CD4-positive, alpha-beta T cell treated with Interleukin-6 at 100 ng/mL for 8 hours (primary cell): Measurements from ENCODE around the gene TBXA2R.

Experiments used
- DNase-seq: peaks from one replicate; pipeline ENCODE4 v3.0.0-alpha.2; 2020; ENCODE audit warnings: mixed read lengths, low spot score

Gene TBXA2R

DNA sequence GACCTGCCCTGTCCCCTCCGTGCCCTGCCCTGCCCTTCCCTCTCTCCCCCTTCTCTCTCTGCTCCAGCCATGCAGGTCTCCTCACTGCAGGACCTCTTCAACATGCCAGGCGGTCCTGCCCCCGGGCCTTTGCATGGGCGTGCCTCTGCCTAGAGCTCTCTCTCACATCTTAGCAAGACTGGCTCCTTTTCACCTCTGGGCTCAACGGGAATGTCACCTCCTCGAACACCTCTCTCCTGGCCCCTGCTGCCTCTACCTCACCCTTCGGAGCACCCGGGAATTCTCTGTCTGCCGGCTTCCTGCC is 54.9 kb downstream of the TBXA2R start:
- DNase-seq: no peak

DNA sequence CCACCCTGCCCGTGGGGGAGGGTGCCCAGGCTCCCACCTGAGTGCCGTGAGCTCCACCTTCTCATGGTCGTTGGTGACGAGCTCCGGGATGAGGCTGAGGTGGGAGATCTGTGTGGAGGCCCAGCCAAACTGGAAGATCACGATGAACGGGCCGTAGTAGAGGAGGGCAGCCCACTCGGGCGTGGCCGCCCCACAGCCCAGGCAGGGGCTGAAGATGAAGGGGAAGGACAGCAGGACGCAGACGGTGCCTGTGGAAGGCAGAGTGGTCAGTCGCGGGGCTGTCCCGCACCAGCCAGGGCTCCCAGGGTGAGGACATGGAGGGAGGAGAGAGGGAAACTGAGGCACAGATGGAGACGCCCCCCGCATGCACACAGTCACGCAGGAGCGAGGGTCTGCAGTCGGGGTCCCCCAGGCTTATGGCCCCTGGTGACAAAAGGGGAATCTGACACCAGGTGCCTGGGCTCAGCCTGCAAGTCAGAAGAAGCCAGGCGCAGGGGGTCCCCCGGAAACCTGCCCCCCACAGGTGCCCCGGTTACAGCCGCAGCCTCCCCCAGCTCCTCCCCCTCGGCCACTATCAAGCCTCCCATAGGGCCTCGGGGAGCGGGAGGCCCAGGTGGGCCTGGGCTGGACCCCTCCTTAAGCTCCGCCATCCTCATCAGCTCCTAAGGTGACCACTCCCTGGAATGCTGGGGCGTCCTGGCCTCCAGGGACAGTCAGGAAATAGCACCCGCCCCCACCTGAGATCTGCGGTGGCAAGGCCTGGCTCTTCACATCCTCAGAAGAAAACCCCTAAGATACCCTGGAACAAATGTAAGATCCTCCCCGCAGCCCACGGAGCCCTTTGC is 55.5 kb downstream of the TBXA2R start:
- no peak for DNase-seq

DNA sequence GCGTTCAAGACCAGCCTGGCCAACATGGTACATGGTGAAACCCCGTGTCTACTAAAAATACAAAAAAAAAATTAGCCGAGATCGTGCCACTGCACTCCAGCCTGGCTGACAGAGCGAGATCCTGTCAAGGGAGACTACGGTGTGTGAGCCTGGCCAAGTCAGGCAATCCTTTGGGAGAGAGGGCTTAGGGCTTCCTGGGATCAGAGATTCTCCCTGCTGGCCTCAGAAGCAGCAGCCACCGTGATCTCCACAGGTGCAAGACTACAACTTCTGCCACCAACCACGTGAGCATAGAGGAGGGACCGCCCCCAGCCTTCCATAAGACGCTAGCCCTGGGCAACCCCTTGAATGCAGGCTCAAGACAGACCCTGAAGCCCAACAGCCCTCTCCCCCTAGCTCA is 56.9 kb downstream of the TBXA2R start:
- no peak for DNase-seq

DNA sequence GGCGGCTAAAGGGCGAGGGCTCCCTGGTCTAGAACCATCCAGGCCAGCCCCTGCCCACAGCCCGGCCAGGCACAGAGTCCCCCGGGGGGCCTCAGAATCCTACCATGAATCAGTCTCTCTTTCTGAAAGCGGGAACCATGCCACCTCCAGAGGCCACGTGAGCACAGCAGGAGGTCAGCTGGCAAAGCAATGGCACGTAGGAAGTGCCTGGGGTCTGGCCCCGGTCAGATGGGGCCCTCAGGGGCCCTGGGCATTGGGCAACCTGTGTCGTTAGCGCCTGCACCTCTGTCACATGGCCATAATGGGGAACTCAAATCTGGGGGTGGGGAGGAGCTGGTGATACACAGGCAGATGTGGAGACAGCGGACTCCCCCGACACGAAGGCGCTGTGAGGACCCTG is 58.1 kb downstream of the TBXA2R start:
- DNase-seq: no peak

DNA sequence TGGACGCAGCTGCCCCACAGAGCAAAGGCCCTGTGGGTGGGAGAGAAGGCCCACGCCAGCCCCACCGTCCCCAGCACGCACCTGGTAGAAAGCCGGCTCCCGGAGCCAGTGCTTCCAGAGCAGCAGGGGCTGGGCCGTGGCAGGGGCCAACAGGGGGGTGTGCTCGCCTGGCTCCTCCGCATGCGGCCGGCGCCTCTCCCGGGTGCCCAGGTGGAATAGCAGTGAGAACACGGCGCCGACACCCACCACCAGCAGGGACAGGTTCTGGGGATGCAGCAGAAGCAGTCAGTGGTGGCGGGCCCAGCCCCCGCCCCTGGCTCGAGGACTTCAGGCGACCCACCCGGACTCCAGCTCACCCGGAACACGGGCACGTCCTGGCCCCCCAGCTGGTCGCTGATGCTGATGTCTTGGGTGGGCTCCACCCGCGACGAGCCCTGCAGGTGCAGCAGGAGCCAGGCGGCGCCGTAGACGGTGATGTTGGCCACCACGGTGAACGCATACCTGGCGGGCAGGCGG is 58.9 kb downstream of the TBXA2R start:
- no peak for DNase-seq

DNA sequence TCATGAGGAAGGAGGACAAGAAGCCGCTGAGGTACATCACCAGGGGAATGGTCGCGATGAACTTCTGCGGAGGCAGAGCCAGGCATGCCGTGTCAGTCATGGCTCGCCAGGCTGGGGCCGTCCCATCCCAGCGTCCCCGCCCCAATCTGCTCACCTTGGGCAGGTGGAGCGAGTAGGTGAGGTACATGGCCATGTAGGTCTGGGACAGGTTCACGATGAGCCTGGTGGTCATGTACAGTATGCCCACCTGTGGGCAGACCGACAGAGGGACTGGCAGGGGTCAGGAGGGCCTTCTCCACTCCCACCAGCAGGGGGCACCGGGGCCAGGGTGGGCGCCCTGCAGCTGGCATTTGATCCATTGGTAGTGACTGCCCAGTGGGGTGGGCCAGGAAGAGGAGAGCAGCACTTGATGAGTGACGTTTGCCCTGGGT is 59.4 kb downstream of the TBXA2R start:
- no peak for DNase-seq

DNA sequence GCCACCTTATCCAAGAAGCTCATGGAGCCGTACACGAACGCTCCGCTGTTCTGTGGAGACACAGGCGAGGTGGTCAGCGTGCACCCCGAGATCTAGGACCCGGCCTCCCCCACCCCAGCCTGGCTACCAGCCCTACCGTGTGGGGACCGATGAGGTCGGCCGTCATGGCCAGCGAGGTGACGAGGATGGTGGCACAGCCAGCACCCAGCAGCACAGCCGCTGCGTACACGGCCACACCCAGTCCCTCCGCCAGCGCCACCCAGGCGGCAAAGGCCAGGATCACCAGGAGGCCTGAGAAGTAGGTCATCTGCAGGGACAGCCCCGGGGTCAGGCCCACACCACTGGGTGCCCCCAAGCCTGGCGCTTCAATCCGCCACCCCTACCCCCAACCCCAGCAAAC is 60.6 kb downstream of the TBXA2R start:
- DNase-seq: no peak

DNA sequence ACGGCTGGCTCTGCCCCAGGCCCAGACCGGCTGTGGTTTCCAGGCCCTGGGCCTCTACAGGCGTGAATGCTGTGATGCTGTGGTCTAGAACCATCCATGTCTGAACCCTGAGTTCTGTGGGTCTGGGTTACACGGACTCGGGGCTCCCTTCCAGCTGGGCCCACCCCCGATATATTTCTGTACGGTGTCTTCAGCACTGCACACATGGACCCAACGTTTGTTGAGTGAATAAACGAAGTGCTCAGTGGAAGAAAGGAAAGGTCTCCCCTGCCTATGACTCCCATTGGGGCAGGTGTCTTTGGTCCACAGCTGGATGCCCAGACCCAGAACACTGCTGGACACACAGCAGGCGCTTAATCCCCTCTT is 61.0 kb downstream of the TBXA2R start:
- no peak for DNase-seq

DNA sequence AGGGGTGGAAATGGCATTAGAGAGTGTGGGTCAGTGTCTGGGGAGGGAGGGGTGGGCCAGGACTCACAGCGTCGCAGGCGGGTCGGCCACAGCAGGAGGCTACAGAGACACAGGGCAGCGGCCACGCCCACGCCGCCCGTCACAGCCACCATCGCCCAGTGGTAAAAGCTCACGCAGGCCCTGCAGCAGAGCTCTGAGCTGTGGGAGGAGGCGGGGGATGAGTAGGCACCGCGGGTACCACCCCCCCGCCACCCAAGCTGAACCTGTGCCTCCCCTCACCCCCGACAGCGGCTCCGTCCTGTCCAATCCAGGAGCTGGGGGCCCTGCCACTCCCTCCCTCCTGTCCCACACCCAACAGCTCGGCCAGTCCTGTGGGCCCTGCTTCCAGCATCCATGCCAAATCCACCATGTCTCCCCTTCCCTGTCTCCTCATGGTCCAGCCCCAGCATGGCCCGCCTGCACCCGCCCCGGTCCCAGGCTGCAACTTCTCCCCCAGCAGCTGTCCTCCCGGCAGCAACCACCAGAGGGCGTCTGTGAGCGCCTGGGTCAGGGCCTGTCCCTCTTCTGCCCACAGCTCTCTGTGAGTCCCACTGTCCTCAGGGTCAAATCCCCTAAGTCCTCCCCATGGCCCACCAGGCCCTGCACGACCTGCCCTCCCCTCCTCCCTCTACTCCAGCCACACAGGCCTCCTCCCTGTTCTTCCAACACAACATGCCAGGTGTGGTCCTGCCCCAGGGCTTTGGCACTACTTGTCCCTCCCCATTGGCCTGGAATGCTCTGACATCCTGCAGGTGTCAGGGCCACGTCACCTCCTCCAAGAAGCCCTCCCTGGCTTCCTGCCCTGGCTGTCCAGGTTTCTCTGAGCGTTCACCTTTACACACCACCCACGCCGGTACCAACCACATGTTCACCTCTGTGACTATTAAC is 61.7 kb downstream of the TBXA2R start:
- DNase-seq: peak; percentile 65
